ENCODE results near the gene CA6.

The CA6 gene

DNA sequence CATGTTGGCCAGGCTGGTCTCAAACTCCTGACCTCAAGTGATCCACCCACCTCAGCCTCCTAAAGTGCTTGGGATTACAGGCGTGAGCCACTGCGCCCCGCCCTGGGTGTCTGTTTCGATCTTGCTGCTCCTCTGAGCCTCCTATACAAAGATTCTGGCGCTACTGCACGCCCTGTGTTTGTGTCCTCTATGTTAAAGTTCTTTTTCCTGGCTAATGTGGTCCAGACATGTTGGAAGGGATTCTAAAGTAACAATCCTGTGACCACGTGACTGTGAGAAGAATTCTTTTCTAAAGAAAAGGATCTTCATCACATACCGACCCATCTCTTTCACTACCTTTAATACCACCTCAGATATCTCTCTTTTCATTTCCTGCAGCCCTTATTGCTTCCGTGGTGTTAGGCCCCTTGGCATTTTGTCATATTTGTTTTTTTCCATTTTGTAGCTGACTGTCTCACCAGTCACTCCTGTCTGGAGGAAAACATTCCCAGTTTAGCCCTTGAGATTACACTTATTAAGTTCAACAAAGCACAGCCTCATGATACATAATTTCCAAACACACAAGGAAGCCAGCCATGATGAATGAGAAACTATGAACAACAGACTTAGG is 40.0 kb upstream of the CA6 start:
- DNase-seq (ENCODE audit: low read depth): peak; percentile 53
- no peak overlapping the region for H3K4me3 ChIP-seq (ENCODE audit: low read length)
- no peak for TF ChIP-seq CTCF (IDR thresholded peaks at IDR 0.05; ENCODE audit: insufficient read depth, low read depth, low read length, missing control alignments)

- H3K4me3 ChIP-seq (ENCODE audit: low read length): no peak overlapping the region
- TF ChIP-seq CTCF (IDR thresholded peaks at IDR 0.05; ENCODE audit: insufficient read depth, low read depth, low read length, missing control alignments): no peak
- peak; percentile 50 for DNase-seq (ENCODE audit: low read depth)
These were observed 37.1 kb upstream of the CA6 start for GRCh38 chr1:8908388-8909151.

- DNase-seq (ENCODE audit: low read depth): no peak
- no peak for TF ChIP-seq CTCF (IDR thresholded peaks at IDR 0.05; ENCODE audit: insufficient read depth, low read depth, low read length, missing control alignments)
- no peak overlapping the region for H3K4me3 ChIP-seq (ENCODE audit: low read length)
These were observed 35.3 kb upstream of the CA6 start for GRCh38 chr1:8910331-8910730.

DNA sequence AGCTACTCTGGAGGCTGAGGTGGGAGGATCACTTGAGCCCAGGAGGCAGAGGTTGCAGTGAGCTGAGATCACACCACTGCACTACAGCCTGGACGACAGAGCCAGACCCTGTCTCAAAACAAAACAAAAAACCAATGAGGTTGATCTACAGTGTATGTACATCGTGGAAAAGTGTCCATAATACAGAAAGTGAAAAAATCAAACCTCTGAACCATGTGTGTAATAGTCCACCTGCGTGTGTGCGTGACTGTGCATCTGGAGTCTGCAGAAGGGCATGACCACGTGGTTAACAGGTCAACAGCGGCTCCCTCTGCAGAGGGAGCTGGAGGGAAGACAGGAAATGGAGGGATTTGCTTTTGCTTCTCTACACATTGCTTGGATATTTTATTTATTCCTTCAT is 34.8 kb upstream of the CA6 start:
- peak; percentile 32 for DNase-seq (ENCODE audit: low read depth)

DNA sequence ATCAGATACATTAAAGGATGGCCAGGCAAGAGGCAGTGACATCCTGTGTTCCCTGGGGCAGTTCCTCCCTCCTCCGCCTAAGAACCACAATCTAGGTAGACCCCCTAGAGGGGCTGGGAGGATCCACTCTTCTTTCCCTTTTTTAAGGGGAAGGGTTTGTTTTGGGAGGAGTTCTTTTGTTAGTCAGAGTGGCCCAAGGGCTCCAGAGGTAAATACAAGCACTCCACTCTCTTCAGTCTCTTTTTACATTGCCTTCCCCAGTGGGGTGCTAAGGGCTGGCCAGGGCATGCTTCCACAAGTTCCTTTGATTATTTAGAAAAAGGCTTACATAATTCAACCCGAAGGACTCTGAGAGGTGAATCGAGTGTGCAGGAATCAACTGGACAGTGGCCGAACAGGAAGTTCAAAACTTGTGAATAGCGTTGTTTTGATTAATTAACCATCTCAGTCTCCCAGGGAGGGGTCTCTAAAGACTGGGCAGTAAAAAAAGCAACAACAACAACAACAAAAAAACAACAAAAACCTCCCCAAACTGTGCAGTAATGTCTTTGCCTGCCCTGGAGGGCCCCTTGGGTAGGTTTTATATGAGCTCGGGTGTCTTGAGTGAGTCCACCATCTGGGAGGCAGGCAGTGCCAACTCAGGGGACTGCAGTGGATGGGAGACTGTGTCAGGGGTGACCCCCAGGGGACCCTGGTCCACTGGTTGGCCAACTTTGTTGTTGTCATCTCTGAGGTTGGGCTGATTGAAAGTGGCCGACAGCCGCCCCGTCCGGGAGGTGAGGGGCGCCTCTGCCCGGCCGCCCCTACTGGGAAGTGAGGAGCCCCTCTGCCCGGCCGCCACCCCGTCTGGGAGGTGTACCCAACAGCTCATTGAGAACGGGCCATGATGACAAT is 34.0 kb upstream of the CA6 start:
- no peak for TF ChIP-seq CTCF (IDR thresholded peaks at IDR 0.05; ENCODE audit: insufficient read depth, low read depth, low read length, missing control alignments)
- no peak overlapping the region for H3K4me3 ChIP-seq (ENCODE audit: low read length)
- peak; percentile 83 for DNase-seq (ENCODE audit: low read depth)

More for the DNA sequence above, 34.8 kb upstream of the CA6 start:
- TF ChIP-seq CTCF (IDR thresholded peaks at IDR 0.05; ENCODE audit: insufficient read depth, low read depth, low read length, missing control alignments): no peak
- no peak overlapping the region for H3K4me3 ChIP-seq (ENCODE audit: low read length)

- no peak for DNase-seq (ENCODE audit: low read depth)
- TF ChIP-seq CTCF (IDR thresholded peaks at IDR 0.05; ENCODE audit: insufficient read depth, low read depth, low read length, missing control alignments): no peak
- no peak overlapping the region for H3K4me3 ChIP-seq (ENCODE audit: low read length)
These were observed 32.2 kb upstream of the CA6 start for GRCh38 chr1:8913457-8913856.
